SH-SY5Y (cell line): ENCODE data around the gene WRAP73.

Experiments
- GATA2 ChIP-seq: IDR thresholded peaks from 2 replicates; pipeline ENCODE4 v1.6.1; 2011; ENCODE audit warnings: mild to moderate bottlenecking, low read depth, low read length
- GATA3 ChIP-seq: IDR thresholded peaks from 2 replicates; pipeline ENCODE4 v1.6.1; 2011; ENCODE audit warnings: low read depth, mild to moderate bottlenecking, low read length, moderate library complexity

WRAP73 gene

DNA sequence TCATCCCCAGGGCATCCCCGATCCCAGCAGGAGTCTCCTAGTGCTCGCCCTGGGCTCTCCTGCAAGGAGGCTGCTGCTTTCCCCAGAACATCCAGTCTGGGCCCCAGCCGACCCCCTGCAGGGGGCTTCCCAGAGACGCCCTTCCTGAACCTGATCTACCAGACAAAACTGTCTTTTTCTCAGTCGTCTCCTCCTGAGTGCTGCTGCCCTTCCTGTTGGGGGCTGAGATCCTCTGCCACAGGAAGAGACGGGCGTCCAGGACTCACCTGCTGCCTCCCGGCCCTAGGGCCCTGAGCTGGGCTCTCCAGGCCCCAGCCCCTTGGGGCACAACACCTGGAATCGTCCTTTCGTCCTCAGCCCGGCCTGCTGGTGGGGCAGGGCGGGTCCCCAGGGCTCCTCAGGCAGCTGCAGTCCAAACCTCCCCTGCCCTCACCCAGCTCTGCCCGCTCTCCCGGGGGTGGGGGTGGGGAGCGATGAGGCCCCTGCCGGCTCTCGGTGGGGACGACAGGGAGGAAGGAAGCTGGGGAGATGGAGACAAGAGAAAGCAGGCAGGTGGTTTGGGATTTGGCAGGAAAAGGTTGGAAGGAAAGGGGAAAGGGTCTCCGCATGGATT lies 39.3 kb upstream of the WRAP73 start:
- TF ChIP-seq GATA3 (no peak), GATA2 (no peak)

DNA sequence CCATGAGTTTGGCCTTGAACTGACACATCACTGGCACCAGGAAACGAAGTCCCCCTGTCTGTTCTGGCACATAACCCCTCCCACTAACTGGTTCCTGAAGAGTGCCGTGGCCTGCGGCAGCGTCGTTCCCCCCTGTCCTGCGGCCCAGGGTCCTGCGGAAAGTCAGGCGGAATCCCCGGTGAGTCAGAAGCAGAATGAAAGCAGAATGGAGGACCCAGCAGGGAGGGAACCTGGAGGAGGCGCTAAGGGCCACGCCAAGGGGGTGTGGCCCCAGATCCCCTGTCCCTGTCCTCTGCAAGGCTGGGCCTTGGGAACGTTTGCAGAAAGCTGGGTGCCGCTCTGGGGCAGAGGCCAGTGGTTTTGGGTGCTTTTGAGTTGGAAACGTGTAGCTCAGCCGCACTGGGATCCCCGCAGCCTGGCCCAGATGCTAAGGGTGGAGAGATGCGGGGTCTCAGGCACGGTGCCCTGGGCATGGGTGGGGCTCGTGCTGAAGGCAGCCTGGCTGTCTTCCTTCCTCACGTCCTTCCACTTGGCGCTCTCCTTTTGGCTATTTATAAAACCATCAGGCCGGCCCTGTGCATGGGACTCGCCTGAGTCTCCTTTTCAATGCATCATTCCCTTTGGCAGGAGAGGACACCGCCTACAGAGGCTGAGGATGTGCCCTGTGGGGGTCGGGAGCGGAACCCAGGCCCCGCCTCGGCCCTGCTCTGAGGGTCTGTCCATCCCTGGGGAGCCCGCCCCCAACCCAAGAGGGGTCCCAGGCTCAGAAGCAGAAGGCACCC lies 38.6 kb upstream of the WRAP73 start:
- TF ChIP-seq GATA3 (no peak), GATA2 (no peak)

DNA sequence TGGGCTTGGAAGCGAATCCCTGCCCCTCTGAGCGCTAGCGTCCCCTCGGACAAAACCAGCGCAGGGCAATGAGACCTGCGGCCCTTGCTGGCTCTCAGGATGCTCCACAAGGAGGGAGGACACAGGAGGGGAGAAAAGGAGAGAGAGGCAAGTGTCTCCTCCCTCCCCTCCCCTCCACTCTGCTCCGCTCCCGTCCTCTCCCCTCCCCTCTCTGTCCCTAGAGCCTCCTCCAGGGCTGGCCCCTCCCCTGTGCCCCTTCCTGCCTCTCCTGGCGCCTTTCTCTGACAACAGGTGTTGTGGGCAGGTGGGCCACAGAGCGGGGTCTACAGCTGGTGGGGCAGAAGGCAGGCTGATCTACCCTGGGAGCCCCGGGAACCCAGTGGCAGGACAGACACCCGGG lies 37.6 kb upstream of the WRAP73 start:
- no peak for TF ChIP-seq GATA2
- TF ChIP-seq GATA3, result no peak

DNA sequence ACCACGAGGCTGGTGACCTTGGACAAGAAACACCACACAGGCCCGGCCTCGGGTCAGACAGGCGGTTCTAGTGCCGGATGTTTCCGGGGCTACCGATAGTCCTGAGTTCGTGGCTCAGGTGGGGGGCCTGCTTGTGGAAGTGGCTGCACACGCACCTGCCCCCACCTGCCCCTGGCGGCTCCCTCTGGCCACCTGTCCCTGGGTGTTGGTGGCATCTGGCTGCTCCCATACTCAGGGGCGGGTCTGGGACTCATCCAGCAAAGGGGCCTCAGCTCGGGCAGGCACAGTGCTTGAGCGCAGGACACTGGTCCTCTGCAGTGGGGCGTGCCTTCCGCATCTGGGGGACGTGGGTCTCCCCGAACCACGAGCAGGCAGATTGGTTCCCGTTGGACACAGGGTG lies 36.0 kb upstream of the WRAP73 start:
- TF ChIP-seq GATA3 (no peak), GATA2 (no peak)

DNA sequence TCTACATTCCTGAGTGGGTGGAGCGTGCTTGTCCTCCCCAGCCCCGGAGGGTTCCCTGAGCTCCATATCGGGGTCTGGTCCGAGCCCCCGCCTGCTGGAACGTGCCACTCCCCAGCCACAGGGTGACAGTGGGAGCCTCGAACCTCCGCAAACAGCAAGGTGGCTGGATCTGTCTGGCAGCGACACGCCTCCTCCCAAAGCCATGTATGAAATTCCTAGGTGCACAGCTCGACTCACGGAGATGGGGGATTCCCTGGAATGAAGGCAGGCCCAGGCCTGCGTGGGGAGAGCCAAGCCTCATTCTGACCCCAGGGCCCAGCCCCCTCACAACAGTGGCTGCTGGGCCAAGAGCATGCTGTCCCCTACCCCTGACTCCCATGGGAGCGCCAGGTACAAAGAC lies 35.3 kb upstream of the WRAP73 start:
- TF ChIP-seq GATA3 (no peak), GATA2 (no peak)

DNA sequence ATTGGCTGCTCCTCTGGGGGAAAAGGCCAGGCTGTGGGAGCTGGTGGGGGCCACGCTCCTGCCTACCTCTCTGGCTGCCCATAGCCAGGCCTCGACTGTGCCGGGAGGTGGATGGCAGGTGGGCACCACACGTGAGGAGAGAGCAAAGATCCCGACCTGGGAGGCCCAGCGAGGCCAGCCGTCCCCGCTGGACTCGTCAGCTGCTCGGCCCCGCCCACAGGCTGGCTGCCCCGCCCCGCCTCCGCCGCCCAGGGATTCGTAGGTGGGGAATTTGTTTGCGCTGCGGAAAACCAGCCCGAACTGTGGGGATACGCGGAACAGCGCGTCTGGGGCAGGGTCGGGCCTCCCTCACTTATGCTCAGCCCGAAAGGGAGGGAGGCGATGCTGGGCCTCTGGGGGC lies 34.1 kb upstream of the WRAP73 start:
- TF ChIP-seq GATA3, result no peak

DNA sequence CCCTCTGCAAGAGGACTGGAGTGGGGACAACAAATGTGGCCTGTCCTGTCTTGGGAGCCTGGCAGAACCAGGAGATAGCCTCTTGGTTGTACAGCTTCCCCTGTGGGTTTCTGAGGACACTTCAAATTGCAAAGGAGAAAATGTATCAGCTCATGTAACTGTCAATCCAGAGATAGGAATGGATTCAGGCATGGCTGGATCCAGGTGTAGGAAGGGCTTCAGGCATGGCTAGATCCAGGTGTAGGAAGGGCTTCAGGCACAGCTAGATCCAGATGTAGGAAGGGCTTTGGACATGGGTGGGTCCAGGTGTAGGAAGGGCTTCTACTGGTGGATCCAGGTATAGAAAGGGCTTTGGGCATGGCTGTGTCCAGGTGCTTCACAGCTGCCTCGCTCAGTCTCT lies 33.3 kb upstream of the WRAP73 start:
- TF ChIP-seq GATA3, result no peak
- no peak for TF ChIP-seq GATA2

DNA sequence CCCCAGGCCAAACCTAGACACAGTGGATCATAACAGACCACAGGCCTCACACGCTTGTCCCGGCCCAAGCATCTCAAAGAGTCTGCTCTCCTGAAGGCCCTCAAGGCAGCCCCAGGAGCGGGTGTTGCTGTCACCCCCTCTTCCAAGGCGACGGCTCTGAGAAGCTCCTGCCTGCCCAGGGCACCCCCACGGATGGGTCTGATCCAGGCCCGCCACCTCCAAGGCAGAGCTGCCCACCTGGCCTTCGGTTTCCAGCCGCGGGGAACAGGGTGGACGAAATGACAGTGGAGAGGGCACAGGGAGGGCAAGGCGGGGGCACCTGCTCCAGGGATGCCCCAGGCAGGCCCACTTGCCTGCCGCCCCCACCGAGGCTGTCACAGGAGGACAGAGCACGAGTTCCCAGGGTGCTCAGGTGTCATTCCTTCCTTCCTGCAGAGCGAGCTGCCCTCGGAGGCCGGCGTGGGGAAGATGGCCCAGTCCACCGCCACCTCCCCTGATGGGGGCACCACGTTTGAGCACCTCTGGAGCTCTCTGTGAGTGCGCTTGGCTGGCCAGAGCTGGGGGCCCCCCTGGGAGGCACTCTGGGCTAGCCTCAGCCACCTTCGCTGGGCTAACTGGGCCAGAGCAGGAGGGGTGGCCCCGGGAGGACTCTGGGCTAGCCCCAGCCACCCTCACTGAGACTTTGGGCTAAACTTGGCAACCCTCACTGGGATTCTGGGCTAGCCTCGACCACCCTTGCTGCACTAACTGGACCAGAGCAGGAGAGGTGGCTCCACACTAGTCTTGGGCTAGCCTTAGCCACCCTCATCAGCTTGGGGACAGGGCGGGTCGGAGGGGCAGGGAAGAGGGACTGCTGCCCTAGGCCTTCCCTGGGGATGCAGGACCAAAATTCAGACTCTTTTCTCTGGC lies 32.2 kb upstream of the WRAP73 start:
- TF ChIP-seq GATA2, result no peak
- no peak for TF ChIP-seq GATA3

DNA sequence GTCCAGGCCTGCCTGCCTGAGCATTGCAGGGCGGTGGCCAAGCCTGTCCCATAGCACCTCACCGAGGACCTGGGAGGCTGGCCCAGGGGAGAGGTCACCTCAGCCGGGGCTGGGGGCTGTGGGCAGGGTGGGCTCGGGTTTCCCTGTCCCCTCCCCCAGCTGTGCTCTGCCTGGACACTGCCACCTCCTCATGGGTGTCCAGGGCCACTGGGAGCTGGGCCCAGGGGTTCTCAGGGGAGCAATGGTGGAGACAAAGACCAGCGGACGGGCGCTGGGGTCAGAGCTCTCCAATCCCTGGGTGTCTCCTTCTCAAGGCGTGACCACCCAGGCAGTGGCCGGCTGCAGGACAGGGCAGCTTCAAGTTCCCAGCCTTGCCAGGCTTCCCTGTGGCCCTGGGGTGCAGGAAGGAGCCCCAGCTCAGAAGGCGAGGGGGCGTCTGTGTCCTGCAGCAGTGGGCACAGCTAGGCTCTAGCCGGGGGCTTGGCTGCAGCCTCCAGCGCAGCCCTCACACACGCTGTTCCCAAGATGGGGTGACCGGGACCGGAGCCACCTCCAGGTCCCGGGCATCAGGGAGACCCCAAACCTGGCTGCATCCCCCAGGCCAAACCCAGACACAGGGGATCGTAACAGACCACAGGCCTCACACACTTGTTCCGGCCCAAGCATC lies 31.5 kb upstream of the WRAP73 start:
- TF ChIP-seq GATA3, result no peak
- TF ChIP-seq GATA2, result no peak

DNA sequence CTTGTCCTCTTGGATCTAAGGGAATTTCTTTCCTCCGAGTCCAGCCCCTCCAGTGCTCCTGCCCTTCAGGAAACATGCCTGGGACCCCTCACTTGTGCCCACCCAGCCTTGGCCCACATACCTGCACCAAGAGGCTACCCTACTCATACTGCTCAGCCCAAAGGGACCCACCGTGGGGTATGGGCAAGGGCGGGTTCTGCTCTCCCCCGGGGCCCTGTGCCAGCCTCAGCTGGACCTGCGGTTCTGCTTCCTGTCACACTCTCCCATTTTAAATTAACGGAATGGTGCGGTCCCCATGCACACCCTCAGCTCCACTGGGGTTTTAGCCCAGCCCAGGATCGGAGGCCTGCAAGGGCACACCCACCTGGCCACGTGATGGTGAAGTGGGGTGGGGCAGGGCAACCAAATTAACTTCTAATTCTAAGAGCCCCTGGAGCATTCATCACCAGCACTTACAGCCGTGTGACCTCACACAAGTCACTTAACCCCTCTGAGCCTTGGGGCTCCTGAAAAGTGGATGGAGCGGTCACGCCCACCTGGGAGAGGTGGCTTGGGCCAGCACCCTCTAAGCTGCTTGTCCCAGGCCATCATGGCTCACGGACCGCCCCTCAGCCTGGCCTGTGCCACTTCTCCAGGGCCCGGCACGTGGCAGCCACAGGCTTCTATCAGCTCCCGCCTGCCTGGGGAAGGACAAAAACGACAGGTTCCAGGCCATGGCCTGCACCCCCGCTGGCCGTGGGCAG lies 30.8 kb upstream of the WRAP73 start:
- no peak for TF ChIP-seq GATA2
- TF ChIP-seq GATA3, result no peak

DNA sequence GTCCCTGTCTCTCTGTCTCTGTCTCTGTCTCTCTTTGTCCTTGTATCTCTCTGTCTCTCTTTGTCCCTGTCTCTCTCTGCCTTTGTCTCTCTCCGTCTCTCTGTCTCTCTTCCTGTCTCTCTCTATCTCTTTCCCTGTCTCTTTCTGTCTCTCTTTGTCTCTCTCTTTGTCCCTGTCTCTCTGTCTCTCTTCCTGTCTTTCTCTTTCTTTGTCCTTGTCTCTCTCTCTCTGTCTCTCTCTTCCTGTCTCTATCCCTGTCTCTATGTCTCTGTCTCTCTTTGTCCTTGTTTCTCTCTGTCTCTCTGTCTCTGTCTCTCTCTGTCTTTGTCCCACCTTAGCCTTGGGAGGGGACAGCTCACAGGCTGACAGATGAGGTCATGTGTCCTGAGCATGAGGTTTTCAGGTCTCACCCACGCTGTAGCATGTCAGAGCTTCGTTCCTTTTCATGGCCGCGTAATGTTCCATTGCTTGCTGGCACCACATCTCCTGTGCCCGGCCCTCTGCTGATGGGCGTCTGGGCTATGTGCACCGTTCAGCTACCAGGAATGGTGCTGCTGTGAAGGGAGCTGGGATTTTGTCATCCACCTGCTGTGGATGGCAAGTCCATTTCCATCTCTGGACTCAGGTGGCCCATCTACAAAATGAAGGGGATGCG lies 30.0 kb upstream of the WRAP73 start:
- TF ChIP-seq GATA2 (no peak), GATA3 (no peak)

DNA sequence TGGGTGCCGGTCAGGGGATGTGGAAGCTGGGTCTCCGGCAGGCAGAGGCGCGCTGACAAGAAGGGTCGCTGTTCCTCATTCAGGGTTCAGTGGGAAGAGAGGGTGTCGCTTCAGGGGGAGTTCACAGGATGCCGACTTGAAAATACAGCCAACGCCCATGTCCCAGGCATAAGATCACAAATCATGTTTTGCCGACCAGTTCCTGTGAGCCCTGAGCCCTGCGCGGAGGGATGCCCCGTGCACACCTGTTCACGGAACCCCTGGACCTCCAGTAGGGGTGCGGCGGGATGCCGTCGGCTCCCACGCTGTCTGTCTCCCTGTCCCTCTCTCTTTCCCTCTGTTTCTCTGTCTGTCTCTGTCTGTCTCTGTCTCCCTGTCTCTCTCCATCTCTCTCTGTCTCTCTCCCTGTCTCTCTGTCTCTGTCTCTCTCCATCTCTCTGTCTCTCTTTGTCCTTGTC lies 29.2 kb upstream of the WRAP73 start:
- TF ChIP-seq GATA2 (no peak), GATA3 (no peak)

DNA sequence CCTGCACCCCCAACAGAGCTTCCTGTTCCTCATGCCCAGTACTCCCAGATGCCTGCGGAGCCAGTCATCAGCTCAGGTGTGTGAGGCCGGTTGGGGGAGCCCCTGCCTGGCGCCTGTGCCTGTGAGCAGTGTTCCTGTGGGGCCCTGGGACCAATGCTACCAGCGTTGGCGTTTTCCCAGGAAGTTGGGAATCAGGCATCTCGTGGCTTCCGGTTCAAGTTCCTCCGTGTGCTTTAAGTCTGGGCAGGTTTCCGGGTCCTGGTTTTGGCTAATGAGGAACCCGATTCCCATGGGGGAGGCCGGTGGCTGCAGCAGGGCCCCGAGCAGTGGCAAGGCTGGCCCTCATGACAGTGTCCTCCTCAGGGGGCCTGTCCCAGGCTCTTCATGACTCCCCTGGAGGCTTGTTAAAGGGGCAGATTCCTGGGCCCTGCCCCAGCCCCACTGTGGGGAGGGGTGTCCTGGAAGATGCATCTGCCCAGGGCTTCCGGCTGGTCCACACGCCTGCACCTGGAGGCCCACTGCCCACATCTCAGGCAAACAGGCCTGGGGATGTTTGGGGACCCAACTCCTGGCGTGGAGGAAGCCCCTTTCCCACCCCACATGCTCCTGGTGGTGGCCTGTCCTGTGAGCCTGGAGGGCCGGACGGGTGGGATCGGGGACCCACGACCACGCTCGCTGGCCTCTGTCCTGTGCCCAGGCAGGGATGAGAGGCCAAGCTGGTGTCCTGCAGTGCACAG lies 28.6 kb upstream of the WRAP73 start:
- TF ChIP-seq GATA2 (no peak), GATA3 (no peak)
